SH-SY5Y (cell line): Measurements from ENCODE around the gene HECW1.

ENCODE experiments used
- GATA2 ChIP-seq: IDR thresholded peaks from 2 replicates; pipeline ENCODE4 v1.6.1; 2011; ENCODE audit warnings: mild to moderate bottlenecking, low read depth, low read length
- GATA3 ChIP-seq: IDR thresholded peaks from 2 replicates; pipeline ENCODE4 v1.6.1; 2011; ENCODE audit warnings: low read depth, mild to moderate bottlenecking, low read length, moderate library complexity

Gene HECW1

DNA sequence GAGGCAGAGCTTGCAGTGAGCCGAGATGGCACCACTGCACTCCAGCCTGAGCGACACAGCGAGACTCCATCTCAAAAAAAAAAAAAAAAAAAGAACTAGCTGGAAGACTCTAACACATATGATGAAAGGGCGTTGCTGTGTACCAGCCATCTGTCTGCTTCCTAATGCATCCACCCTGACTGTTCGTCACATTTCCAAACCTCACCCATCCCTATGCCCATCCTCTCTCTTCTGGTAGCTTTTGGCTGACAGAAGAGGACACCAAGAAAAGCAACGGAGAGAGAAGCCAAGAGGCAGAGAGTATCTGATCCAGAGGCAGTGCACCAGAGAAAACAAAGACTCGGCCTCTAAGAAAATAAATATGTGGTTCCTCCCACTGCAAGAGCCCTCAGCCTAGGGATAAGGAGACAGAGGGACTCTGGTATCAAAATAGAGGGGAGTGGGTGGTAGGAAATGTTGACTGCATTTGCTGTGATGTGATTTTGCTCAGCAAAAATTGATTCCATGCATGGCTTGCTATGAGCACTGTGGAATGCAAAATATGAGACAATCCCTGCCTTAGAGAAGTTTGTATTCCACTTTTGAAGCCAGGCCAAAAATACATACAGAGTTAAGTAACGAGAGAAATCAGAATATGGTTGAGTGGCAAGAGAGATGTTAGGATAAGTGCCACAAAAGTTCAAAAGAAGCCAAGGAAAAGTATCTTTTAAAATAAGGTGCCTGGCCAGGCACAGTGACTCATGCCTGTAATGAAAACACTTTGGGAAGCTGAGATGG, 369.6 kb downstream of the HECW1 start:
- no peak for TF ChIP-seq GATA2

DNA sequence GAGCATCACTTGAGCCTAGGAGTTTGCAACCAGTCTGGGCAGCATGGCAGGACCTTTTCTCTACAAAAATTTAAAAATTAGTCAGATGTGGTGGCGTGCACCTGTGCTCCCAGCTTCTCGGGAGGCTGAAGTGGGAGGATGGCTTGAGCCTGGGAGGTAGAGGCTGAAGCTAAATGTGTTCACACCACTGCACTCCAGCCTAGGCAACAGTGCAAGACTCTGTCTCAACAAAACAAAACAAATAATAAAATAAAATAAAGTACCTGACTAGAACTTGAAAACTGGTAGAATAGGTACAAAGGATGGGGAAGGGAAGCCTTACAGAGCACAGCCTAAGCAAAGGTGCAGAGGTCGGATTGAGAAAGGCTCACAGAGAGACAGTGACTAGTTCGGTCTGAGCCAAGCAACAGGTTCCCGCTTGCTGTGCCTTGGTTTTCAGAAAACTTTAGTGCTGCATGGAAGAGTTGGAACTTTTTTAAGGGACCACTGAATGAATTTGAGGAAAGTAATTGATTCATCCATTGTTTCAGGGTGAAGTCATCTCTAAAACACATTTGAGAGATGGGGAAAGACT, 370.3 kb downstream of the HECW1 start:
- no peak for TF ChIP-seq GATA2
- TF ChIP-seq GATA3: no peak

DNA sequence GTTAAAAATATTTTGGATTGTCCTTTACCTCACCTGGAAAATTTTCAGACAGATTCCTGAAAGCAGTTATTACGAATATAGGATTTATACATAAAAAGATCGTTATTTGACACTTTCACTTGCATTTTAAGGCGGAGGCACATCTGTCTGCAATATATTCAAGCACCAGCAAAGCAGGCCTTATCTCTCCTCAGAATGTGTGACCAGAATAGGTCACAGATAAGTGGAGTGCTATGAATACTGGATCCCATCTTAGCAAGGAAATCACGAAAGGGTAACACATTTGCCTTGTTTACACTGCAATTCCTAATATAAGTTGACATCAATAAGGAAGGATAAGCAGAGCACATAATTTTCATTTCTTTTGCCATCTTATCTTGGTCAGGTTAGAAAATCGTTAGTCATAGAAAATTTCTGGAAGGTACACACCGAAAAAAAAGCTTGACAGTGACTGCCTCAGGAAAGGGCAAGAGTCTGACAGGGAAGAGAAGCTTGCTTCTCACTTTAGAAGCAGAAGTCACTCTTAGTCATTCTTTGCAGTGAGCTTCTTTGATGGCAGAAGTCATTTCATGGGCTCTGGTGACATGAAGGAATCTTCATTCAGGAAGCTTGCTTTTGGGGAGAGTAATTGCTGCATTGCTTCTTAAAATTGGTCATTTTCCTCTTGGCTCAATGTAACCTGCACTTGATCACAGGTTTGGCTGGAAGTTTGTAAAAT, 372.4 kb downstream of the HECW1 start:
- no peak for TF ChIP-seq GATA2
- no peak for TF ChIP-seq GATA3

DNA sequence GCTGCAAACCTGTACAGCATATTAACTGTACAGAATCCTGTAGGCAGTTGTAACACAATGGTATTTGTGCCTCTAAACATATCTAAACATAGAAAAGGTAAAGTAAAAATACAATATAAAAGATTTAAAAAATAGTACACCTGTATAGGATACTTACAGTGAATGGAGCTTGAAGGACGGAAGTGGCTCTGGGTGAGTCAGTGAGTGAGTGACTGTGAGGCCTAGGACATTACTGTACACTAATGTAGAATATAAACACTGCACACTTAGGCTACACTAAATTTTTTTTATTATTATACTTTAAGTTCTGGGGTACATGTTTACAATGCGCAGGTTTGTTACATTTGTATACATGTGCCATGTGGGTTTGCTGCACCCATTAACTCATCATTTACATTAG, 373.1 kb downstream of the HECW1 start:
- TF ChIP-seq GATA2: no peak
- TF ChIP-seq GATA3: no peak

DNA sequence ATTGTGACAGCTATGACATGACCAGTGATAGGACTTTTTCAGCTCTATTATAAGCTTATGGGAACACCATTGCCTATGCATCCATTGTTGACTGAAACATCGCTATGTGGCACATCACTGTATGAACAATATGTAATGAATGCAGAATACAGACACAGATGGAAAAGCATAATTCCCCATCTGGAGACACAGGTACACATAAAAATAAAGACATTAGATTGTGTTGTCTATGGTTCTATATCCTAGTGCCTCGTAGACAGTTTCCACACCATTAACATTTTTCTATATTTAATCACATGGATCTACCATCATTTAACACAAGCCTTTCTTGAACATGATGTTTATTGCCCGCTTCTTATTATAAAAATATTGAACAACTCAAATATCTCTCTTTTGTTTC, 374.2 kb downstream of the HECW1 start:
- TF ChIP-seq GATA3: no peak
- no peak for TF ChIP-seq GATA2

DNA sequence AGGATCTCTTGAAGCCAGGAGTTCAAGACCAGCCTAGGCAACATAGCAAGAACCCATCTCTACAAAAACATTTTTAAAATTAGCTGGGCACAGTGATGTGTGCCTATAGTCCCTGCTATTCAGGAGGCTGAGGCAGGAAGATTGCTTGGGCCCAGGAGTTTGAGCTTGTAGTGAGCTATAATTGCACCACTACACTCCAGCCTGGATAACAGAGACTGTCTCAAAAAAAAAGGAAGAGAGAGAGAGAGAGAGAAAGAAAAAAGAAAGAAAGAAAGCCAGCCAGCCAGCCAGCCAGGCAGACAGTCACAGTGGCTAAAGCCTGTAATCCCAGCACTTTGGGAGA, 375.3 kb downstream of the HECW1 start:
- TF ChIP-seq GATA2 (no peak), GATA3 (no peak)

DNA sequence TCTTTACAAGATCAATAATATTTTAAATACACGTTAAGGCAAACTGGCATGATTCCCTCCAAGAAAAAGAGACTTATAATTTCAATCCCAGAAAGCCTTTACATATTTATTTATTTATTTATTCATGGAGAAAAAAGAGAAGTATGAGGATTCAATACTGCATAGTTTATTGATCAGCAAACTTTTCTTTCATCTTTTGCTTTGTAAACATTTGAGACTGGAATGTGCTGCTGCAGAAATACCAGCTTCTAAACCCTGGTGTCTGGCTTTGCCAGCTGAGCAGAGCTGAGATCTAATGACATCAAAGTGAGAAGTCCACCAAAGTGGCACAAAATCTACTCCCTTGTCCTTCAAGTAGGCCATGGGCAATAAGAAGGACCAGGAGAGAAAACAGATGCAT, 376.8 kb downstream of the HECW1 start:
- TF ChIP-seq GATA2: no peak
- no peak for TF ChIP-seq GATA3

DNA sequence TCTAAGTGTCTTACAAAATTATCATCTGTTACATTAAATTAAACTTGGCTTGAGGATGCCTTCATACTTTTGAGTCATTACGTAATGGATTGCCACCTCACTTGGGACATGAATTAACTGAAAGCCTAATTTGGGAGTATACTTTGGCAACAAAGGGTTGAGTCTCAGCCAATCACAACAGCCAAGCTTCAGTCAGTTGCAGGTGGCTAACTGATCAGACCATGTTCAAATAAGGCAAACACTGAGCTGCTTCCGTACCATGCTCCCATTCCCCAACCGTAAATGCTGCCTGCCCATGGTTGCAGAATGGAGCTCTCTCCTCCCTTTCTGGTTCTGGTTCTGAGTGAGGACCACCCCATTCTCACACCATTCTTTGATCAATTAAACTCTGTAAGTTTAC, 377.6 kb downstream of the HECW1 start:
- no peak for TF ChIP-seq GATA2
- no peak for TF ChIP-seq GATA3

DNA sequence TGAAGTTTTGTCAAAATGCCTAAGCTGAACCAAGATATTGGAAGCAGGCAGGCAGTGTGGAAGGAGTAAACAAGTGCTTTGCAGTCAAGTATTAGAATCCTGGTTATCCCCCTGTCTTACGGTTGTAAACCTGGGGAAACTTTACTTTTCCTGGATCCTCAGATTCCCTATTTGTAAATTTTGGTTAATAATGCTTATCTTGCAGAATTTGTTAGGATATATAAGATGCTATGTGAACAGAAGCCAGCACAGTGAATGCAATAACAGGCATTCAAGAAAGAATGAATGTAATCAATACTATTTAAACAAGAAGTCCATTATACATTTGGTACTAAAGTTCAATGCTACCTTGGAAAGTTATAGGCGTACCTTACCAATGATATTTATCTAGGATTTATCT, 378.7 kb downstream of the HECW1 start:
- TF ChIP-seq GATA3 (no peak), GATA2 (no peak)

DNA sequence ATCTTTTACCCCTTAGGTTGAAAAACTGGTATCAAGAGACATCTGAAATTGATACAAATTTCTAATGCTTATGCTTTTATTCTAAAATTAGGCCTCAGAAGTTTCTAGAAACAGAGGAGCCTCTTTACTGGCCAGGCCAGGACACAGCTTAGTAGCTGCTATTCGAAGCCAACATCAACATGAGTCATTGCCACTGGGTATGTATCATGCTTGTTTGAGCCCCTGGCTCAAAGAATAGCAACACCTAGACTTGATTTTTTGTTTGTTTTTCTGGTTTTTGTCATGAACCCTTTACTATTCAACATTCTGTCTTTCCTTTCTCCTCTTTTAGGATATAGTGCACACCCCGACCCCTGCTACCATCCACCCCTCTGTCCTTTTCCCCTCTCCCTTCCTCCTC, 379.5 kb downstream of the HECW1 start:
- TF ChIP-seq GATA3: no peak
- no peak for TF ChIP-seq GATA2

DNA sequence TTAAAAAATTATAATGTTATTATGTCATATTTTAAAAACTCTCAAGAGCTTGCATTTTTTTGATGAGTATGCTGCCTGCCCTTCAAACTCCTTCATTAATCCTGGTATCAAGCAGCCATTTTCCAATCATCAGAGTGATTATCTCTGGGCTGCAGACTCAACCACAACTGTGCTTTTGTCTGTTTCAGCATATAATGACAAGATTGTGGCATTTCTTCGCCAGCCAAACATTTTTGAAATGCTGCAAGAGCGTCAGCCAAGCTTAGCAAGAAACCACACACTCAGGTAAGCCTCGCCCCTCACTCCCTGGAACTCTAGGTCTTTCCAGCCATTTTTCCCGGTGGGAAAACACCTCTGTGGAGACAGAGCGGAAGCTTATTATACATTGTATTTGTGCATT, 380.4 kb downstream of the HECW1 start:
- no peak for TF ChIP-seq GATA2
- no peak for TF ChIP-seq GATA3

DNA sequence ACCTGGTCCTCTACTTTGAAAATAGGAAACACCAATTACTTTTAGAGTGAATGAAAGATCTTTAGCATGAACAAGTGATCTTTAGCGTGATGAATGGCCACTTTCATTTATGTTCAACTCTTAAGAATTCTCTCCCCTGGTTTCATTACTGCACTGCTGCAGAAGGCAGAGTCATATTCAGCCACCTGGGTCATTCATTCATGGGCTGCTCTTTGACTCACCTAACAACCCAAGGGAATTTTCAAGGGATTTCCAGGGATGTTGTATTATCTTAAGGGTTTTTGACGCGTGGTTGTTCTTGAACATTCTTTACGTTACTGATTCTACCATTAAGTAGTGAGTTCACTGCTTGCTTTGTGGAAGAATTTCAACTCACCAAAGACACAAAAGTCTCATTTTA, 383.1 kb downstream of the HECW1 start:
- TF ChIP-seq GATA2 (no peak), GATA3 (no peak)

DNA sequence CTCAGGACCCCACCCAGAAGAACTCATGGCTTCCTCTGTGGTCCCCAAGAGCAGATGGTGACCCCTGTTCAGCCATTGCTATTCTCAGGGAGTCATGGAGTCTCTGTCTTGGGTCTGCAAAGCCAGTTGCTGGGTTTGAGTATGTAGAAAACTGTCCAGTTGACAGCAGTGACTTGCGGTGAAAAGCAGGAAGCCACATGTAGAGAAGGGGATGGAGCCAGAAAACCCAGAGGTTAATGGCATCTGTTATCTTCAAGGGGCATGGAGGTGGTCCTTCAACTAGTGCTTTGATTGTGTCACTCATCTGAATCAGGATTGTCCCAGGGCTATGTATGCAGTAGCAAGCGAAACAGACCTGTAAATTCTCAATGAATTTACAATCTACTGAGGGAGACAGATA, 384.1 kb downstream of the HECW1 start:
- TF ChIP-seq GATA3: no peak
- no peak for TF ChIP-seq GATA2

DNA sequence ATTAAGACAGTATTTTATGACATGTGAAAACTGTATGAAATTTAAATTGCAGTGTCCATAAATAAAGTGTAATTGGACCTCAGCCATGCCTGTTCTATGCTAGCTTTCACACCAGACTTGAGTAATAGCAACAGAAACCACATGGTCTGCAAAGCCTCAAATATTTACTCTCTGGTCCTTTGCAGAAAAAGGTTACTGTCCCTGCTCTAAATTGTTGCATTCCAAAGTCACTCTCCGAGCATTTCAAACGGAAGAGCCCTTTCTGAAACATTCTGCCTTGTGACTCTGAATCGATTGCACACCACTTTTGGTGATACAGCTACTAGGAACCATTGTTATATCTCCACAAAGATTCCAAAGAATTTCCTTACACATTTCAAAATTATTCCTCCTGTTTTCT, 389.4 kb downstream of the HECW1 start:
- TF ChIP-seq GATA2 (no peak), GATA3 (no peak)

DNA sequence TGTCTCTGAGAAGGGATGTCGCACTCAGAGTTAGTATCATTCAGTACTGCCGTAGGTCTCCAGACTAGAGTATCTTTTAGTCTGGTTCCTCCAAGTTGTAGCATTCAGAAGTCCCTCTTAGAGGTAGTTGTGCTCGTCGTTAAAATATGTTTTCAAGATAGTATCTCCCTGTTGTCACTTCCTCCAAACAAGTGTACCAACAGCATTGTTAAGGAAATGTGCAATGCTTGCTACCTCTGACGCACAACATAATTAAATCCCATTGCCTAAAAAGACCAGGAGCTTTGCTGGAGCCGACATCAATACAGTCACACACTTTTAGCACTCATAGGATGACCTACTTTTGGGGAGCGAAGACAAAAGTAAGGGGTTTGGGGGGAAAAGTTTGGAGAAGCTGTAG, 390.5 kb downstream of the HECW1 start:
- no peak for TF ChIP-seq GATA3
- no peak for TF ChIP-seq GATA2
